ENCODE measurements around the gene MDN1.

GRCh38 chr6:89623749-89624148, 195.8 kb downstream of the MDN1 start:
- TF ChIP-seq CTCF (IDR thresholded peaks at IDR 0.05) (no peak), EP300 (IDR thresholded peaks at IDR 0.05) (no peak)

Data from gastroesophageal sphincter (tissue), 3 donors.